ENCODE data around the gene ESPNL. TPM values are rescaled to one million over a fixed set of nuclear protein-coding genes. Genes with fewer than 3 reads are reported as not detected.

The ESPNL gene
- total RNA-seq, 2 experiments from 2014 or later: not detected

GRCh38 chr2:238133499-238134392 is 33.6 kb downstream of the ESPNL start:
- Mint-ChIP-seq H3K4me1 (ENCODE audit: low read depth) (no peaks in the 10 kb centered on the region), H3K9me3 (no peaks in the 10 kb centered on the region), H3K4me3 (no peak overlapping the region), H3K36me3 (ENCODE audit: low read depth) (no peaks in the 10 kb centered on the region), H3K27me3 (no peaks in the 10 kb centered on the region), H3K27ac (no peak overlapping the region)
- CTCF ChIA-PET: no interaction called here
- no peaks in the 10 kb centered on the region for H3K4me1 ChIP-seq (ENCODE audit: insufficient read depth, low read length)
- no peaks in the 10 kb centered on the region for H3K27me3 ChIP-seq (ENCODE audit: control insufficient read depth in 1 of 2, insufficient read depth in 2 of 2, low read length in 2 of 2)
- no peaks in the 10 kb centered on the region for H3K9me3 ChIP-seq (ENCODE audit: control insufficient read depth in 1 of 2, insufficient read depth in 1 of 2, low read length in 2 of 2)
- H3K36me3 ChIP-seq (ENCODE audit: insufficient read depth, low read length): no peaks in the 10 kb centered on the region
- no peak overlapping the region for H3K4me3 ChIP-seq (ENCODE audit: low read length)
- no peak for DNase-seq
- H3K27ac ChIP-seq (ENCODE audit: low read depth in 1 of 2, low read length in 2 of 2): no peak overlapping the region
- intact Hi-C loops (cut with DNase I, micrococcal nuclease): no loop called here
- no peak for TF ChIP-seq CTCF (IDR thresholded peaks at IDR 0.05)
- POLR2A ChIA-PET: no interaction called here
- no peak for ATAC-seq (ENCODE audit: poor library complexity)

GRCh38 chr2:238134393-238134785 is 34.2 kb downstream of the ESPNL start:
- intact Hi-C loops (cut with DNase I, micrococcal nuclease): no loop called here
- Mint-ChIP-seq H3K9me3 (no peaks in the 10 kb centered on the region), H3K27me3 (no peaks in the 10 kb centered on the region), H3K36me3 (ENCODE audit: low read depth) (no peaks in the 10 kb centered on the region), H3K27ac (no peak overlapping the region), H3K4me3 (no peak overlapping the region), H3K4me1 (ENCODE audit: low read depth) (no peaks in the 10 kb centered on the region)
- no peak for TF ChIP-seq CTCF (IDR thresholded peaks at IDR 0.05)
- Histone ChIP-seq H3K4me3 (ENCODE audit: low read length) (no peak overlapping the region), H3K9me3 (ENCODE audit: control insufficient read depth in 1 of 2, insufficient read depth in 1 of 2, low read length in 2 of 2) (no peaks in the 10 kb centered on the region), H3K27ac (ENCODE audit: low read depth in 1 of 2, low read length in 2 of 2) (no peak overlapping the region), H3K27me3 (ENCODE audit: control insufficient read depth in 1 of 2, insufficient read depth in 2 of 2, low read length in 2 of 2) (no peaks in the 10 kb centered on the region), H3K36me3 (ENCODE audit: insufficient read depth, low read length) (no peaks in the 10 kb centered on the region), H3K4me1 (ENCODE audit: insufficient read depth, low read length) (no peaks in the 10 kb centered on the region)
- DNase-seq (no peak), ATAC-seq (ENCODE audit: poor library complexity) (no peak)
- POLR2A ChIA-PET: no interaction called here
- CTCF ChIA-PET: no interaction called here

GRCh38 chr2:238135601-238136150 is 35.5 kb downstream of the ESPNL start:
- no peaks in the 10 kb centered on the region for H3K4me1 ChIP-seq (ENCODE audit: insufficient read depth, low read length)
- ATAC-seq (ENCODE audit: poor library complexity) (no peak), DNase-seq (no peak)
- intact Hi-C loops (cut with DNase I, micrococcal nuclease): no loop called here
- Mint-ChIP-seq H3K4me1 (ENCODE audit: low read depth) (no peaks in the 10 kb centered on the region), H3K4me3 (no peak overlapping the region), H3K9me3 (no peaks in the 10 kb centered on the region), H3K27me3 (no peaks in the 10 kb centered on the region), H3K36me3 (ENCODE audit: low read depth) (no peaks in the 10 kb centered on the region), H3K27ac (no peak overlapping the region)
- H3K36me3 ChIP-seq (ENCODE audit: insufficient read depth, low read length): no peaks in the 10 kb centered on the region
- no peak overlapping the region for H3K27ac ChIP-seq (ENCODE audit: low read depth in 1 of 2, low read length in 2 of 2)
- no peak overlapping the region for H3K4me3 ChIP-seq (ENCODE audit: low read length)
- ChIA-PET CTCF (no interaction called here), POLR2A (no interaction called here)
- no peaks in the 10 kb centered on the region for H3K9me3 ChIP-seq (ENCODE audit: control insufficient read depth in 1 of 2, insufficient read depth in 1 of 2, low read length in 2 of 2)
- no peak for TF ChIP-seq CTCF (IDR thresholded peaks at IDR 0.05)
- H3K27me3 ChIP-seq (ENCODE audit: control insufficient read depth in 1 of 2, insufficient read depth in 2 of 2, low read length in 2 of 2): no peaks in the 10 kb centered on the region
